ENCODE measurements around the gene INSIG2.

- TF ChIP-seq CTCF (conservative IDR thresholded peaks at IDR 0.05; ENCODE audit: low read depth, low read length) (no peak), EZH2 (IDR thresholded peaks at IDR 0.05; ENCODE audit: borderline replicate concordance, low read depth, low read length, poor library complexity, severe bottlenecking) (no peak)
Measured at GRCh38 chr2:118085173-118086023, 2.9 kb upstream of the INSIG2 start.
